Neural cell (in vitro differentiated cells): ENCODE data around the gene PACSIN2. TPM values are rescaled to one million over a fixed set of nuclear protein-coding genes. Genes with fewer than 3 reads are reported as not detected.

Experiments used
- H2AFZ ChIP-seq: fragments of 200-600, 300-800 bp; sonication (generic), shearing (Covaris generic); 2 replicates; pipeline ENCODE4 v1.6.0; 2014; ENCODE audit warnings: low read depth, mild to moderate bottlenecking, antibody characterized with exemption, low read length, moderate library complexity
- H3F3A ChIP-seq: fragments of 200-600 bp; shearing (Covaris generic); 2 replicates; pipeline ENCODE4 v1.6.1; 2016; ENCODE audit warnings: mild to moderate bottlenecking, moderate library complexity, mixed read lengths, antibody characterized with exemption, low read length; ENCODE audit not compliant: insufficient read depth, poor library complexity, severe bottlenecking
- H3K27ac ChIP-seq: fragments of 200-600, 300-800 bp; sonication (generic), shearing (Covaris generic); 2 replicates; pipeline ENCODE4 v1.5.1; 2014; ENCODE audit warnings: mild to moderate bottlenecking, low read length, moderate library complexity
- H3K27me3 ChIP-seq: fragments of 300-800, 200-600 bp; sonication (generic), shearing (Covaris generic); 2 replicates; pipeline ENCODE4 v1.6.0; 2014; ENCODE audit warnings: mild to moderate bottlenecking, low read depth, low read length, moderate library complexity; ENCODE audit not compliant: insufficient read depth
- H3K36me3 ChIP-seq: fragments of 300-800, 200-600 bp; sonication (generic), shearing (Covaris generic); 2 replicates; pipeline ENCODE4 v1.5.1; 2014; ENCODE audit warnings: mild to moderate bottlenecking, antibody characterized with exemption, low read length, moderate library complexity; ENCODE audit not compliant: insufficient read depth
- H3K4me2 ChIP-seq: fragments of 300-800, 200-600 bp; sonication (generic), shearing (Covaris generic); 2 replicates; pipeline ENCODE4 v1.6.0; 2014; ENCODE audit warnings: mild to moderate bottlenecking, low read length
- H3K4me3 ChIP-seq: fragments of 300-800, 200-600 bp; sonication (generic), shearing (Covaris generic); 2 replicates; pipeline ENCODE4 v1.5.1; 2014; ENCODE audit warnings: mild to moderate bottlenecking, low read length, moderate library complexity
- H3K79me2 ChIP-seq: fragments of 200-600 bp; shearing (Covaris generic); replicated peaks from 2 replicates; pipeline ENCODE4 v1.6.0; 2014; ENCODE audit warnings: mild to moderate bottlenecking, low read length, moderate library complexity; ENCODE audit not compliant: insufficient read depth
- H3K9ac ChIP-seq: fragments of 300-800, 200-600 bp; sonication (generic), shearing (Covaris generic); 2 replicates; pipeline ENCODE4 v1.6.1; 2016; ENCODE audit warnings: mild to moderate bottlenecking, low read length, mixed read lengths
- H3K9me2 ChIP-seq: fragments of 200-600 bp; shearing (Covaris generic); 2 replicates; pipeline ENCODE4 v1.6.1; 2016; ENCODE audit warnings: mild to moderate bottlenecking, low read length, mixed read lengths; ENCODE audit not compliant: insufficient read depth
- H3K9me3 ChIP-seq: fragments of 200-600, 300-800 bp; sonication (generic), shearing (Covaris generic); 2 replicates; pipeline ENCODE4 v1.6.1; 2016; ENCODE audit warnings: mild to moderate bottlenecking, mixed run types, low read length, moderate library complexity, mixed read lengths
- H4K20me1 ChIP-seq: fragments of 200-600 bp; shearing (Covaris generic); 2 replicates; pipeline ENCODE4 v1.6.1; 2016; ENCODE audit warnings: mild to moderate bottlenecking, mixed run types; ENCODE audit not compliant: insufficient read depth
- EP300 ChIP-seq: fragments of 450-650 bp; conservative IDR thresholded peaks from 2 replicates; pipeline ENCODE4 v1.6.1; 2014; ENCODE audit warnings: antibody characterized with exemption, mild to moderate bottlenecking, moderate library complexity; ENCODE audit not compliant: poor library complexity, severe bottlenecking
- EZH2 ChIP-seq: fragments of 200-600, 300-800 bp; shearing (Covaris generic), sonication (generic); IDR thresholded peaks from 2 replicates; pipeline ENCODE4 v1.6.1; 2014; ENCODE audit warnings: antibody characterized with exemption, low read length, borderline replicate concordance, mild to moderate bottlenecking; ENCODE audit not compliant: insufficient read depth, poor library complexity, severe bottlenecking
- MXI1 ChIP-seq: fragments of 450-650 bp; conservative IDR thresholded peaks from 2 replicates; pipeline ENCODE4 v1.6.1; 2014; ENCODE audit warnings: antibody characterized with exemption, mild to moderate bottlenecking; ENCODE audit not compliant: poor library complexity, severe bottlenecking
- POLR2AphosphoS5 ChIP-seq: IDR thresholded peaks from 2 replicates; pipeline ENCODE4 v1.6.1; 2012
- RAD21 ChIP-seq: fragments of 450-650 bp; conservative IDR thresholded peaks from 2 replicates; pipeline ENCODE4 v1.6.1; 2014; ENCODE audit warnings: antibody characterized with exemption, mild to moderate bottlenecking, moderate library complexity
- SMC3 ChIP-seq: fragments of 450-650 bp; conservative IDR thresholded peaks from 2 replicates; pipeline ENCODE4 v1.6.1; 2014; ENCODE audit warnings: antibody characterized with exemption, mild to moderate bottlenecking, moderate library complexity; ENCODE audit not compliant: poor library complexity
- TAF1 ChIP-seq: IDR thresholded peaks from 2 replicates; pipeline ENCODE4 v1.6.1; 2012; ENCODE audit warnings: low read depth
- polyA plus RNA-seq: library from polyadenylated mRNA; depleted of rRNA; stranded (reverse); fragments of >200 nt; gene quantifications from 2 replicates; pipeline ENCODE4 v1.2.3, GENCODE V29; 2014
- TF ChIP-seq, protein P1 (sequence below): fragments of 450-650 bp; IDR thresholded peaks from 2 replicates; pipeline ENCODE4 v1.5.1; 2014; ENCODE audit warnings: antibody characterized with exemption, mild to moderate bottlenecking, moderate library complexity; ENCODE audit not compliant: poor library complexity, severe bottlenecking
- TF ChIP-seq, protein P2 (sequence below): IDR thresholded peaks from 2 replicates; pipeline ENCODE4 v1.6.1; 2012; ENCODE audit warnings: borderline replicate concordance

PACSIN2 gene
- polyA plus RNA-seq, 1 donor from 2014 or later, result 47.2 TPM

DNA sequence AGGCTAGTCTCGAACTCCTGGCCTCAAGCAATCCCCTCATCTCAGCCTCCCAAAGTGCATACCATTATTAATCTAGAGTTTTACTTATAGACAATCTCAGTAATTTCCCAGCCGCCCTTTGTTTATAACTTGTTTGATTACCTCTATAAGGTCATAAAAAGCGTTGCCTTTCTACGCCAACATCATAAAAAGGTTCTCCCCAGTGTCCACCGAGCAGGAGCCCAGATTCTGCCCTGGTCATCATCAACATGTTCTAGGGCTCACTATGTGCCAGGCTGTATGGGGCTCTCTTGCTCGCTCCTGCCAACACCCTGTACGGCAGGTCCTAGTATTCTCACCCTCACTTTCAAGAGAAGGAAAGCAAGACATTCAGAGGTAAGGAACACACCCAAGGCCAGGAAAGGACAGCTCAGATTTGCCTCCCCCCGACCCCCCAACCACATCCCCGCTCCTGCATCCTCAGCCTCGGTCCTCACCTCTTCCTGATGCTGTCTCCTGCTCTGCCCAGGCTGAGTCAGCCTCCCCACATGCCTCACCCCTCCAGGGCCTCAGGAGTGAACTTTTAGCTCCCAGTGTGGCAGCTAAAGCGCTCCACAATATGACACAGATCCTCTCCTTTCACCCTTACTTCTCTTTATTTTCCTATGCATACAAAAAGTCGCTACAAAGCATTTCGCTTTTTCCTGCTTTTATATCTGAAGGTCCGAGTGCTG, 172.1 kb downstream of the PACSIN2 start:
- peaks cover 10% of the 10 kb centered on the region for H3K36me3 ChIP-seq
- H3K9me3 ChIP-seq, result no peaks in the 10 kb centered on the region
- no peaks in the 10 kb centered on the region for H3K27me3 ChIP-seq
- TF ChIP-seq MXI1, result no peak
- H3K9me2 ChIP-seq, result no peaks in the 10 kb centered on the region
- no peak overlapping the region for H2AFZ ChIP-seq
- no peaks in the 10 kb centered on the region for H3K79me2 ChIP-seq
- H3K27ac ChIP-seq, result no peak overlapping the region
- no peaks in the 10 kb centered on the region for H3F3A ChIP-seq
- H3K4me2 ChIP-seq, result no peak overlapping the region
- no peak overlapping the region for H3K4me3 ChIP-seq
- no peak overlapping the region for H3K9ac ChIP-seq
- no peaks in the 10 kb centered on the region for H4K20me1 ChIP-seq

DNA sequence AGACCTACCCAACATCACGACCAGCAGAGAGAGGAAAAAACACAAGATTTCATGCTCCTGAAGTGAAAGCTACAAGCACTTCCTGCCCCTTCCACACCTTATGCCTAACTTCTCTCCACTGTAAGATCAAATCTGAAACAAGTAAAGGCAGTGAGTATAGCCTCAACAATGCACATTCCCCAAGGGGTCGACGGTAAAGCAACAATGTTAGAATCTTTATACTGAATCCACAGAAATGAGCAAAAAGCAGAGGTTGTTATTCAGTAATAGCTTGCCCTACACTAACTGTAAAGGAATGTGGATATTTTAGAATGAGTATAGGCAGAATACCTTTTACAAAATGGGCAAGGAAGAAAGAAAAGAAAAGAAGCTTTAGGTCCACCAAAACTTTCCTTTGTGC, 173.5 kb downstream of the PACSIN2 start:
- TF ChIP-seq POLR2AphosphoS5 (no peak), EZH2 (no peak)
- TF ChIP-seq, protein P1, sequence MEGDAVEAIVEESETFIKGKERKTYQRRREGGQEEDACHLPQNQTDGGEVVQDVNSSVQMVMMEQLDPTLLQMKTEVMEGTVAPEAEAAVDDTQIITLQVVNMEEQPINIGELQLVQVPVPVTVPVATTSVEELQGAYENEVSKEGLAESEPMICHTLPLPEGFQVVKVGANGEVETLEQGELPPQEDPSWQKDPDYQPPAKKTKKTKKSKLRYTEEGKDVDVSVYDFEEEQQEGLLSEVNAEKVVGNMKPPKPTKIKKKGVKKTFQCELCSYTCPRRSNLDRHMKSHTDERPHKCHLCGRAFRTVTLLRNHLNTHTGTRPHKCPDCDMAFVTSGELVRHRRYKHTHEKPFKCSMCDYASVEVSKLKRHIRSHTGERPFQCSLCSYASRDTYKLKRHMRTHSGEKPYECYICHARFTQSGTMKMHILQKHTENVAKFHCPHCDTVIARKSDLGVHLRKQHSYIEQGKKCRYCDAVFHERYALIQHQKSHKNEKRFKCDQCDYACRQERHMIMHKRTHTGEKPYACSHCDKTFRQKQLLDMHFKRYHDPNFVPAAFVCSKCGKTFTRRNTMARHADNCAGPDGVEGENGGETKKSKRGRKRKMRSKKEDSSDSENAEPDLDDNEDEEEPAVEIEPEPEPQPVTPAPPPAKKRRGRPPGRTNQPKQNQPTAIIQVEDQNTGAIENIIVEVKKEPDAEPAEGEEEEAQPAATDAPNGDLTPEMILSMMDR, result no peak
- H3F3A ChIP-seq, result no peaks in the 10 kb centered on the region
- H3K36me3 ChIP-seq, result peaks cover 12% of the 10 kb centered on the region
- no peak overlapping the region for H3K4me2 ChIP-seq
- no peak overlapping the region for H3K27ac ChIP-seq
- H4K20me1 ChIP-seq, result no peaks in the 10 kb centered on the region
- H3K9ac ChIP-seq, result no peak overlapping the region
- no peaks in the 10 kb centered on the region for H3K27me3 ChIP-seq
- H3K4me3 ChIP-seq, result no peak overlapping the region
- no peaks in the 10 kb centered on the region for H3K9me3 ChIP-seq
- H3K9me2 ChIP-seq, result no peaks in the 10 kb centered on the region
- no peaks in the 10 kb centered on the region for H3K79me2 ChIP-seq
- no peak overlapping the region for H2AFZ ChIP-seq

GRCh38 chr22:42837556-42837955, 177.4 kb downstream of the PACSIN2 start:
- H3K9me3 ChIP-seq, result no peaks in the 10 kb centered on the region
- H3K9me2 ChIP-seq, result no peaks in the 10 kb centered on the region
- no peak overlapping the region for H3K4me3 ChIP-seq
- H3F3A ChIP-seq, result no peaks in the 10 kb centered on the region
- no peaks in the 10 kb centered on the region for H4K20me1 ChIP-seq
- peaks cover 11% of the 10 kb centered on the region for H3K36me3 ChIP-seq
- H2AFZ ChIP-seq, result no peak overlapping the region
- H3K27ac ChIP-seq, result no peak overlapping the region
- H3K9ac ChIP-seq, result no peak overlapping the region
- H3K79me2 ChIP-seq, result no peaks in the 10 kb centered on the region
- no peak overlapping the region for H3K4me2 ChIP-seq
- TF ChIP-seq EP300 (no peak), POLR2AphosphoS5 (no peak), RAD21 (no peak), EZH2 (no peak), TAF1 (no peak), MXI1 (no peak), SMC3 (no peak)
- TF ChIP-seq, protein P2, sequence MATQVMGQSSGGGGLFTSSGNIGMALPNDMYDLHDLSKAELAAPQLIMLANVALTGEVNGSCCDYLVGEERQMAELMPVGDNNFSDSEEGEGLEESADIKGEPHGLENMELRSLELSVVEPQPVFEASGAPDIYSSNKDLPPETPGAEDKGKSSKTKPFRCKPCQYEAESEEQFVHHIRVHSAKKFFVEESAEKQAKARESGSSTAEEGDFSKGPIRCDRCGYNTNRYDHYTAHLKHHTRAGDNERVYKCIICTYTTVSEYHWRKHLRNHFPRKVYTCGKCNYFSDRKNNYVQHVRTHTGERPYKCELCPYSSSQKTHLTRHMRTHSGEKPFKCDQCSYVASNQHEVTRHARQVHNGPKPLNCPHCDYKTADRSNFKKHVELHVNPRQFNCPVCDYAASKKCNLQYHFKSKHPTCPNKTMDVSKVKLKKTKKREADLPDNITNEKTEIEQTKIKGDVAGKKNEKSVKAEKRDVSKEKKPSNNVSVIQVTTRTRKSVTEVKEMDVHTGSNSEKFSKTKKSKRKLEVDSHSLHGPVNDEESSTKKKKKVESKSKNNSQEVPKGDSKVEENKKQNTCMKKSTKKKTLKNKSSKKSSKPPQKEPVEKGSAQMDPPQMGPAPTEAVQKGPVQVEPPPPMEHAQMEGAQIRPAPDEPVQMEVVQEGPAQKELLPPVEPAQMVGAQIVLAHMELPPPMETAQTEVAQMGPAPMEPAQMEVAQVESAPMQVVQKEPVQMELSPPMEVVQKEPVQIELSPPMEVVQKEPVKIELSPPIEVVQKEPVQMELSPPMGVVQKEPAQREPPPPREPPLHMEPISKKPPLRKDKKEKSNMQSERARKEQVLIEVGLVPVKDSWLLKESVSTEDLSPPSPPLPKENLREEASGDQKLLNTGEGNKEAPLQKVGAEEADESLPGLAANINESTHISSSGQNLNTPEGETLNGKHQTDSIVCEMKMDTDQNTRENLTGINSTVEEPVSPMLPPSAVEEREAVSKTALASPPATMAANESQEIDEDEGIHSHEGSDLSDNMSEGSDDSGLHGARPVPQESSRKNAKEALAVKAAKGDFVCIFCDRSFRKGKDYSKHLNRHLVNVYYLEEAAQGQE, result no peak
- TF ChIP-seq, protein P1, result no peak
- H3K27me3 ChIP-seq, result no peaks in the 10 kb centered on the region
